Head of caudate nucleus (tissue), 42 donors: ENCODE results near the gene IL12A.
A peak's percentile ranks its signal among the peaks of the same experiment; 100 is the strongest.

Source experiments
- DNase-seq, 42 donors: peaks; one replicate each; pipeline versions ENCODE4 v3.0.0 to v3.0.0-alpha.2; 2020 to 2021; ENCODE audit warnings: mixed read lengths in 7 of 42
- intact Hi-C: fragments of 100-400 bp; cut with DNase I; formaldehyde crosslinking; loops from one replicate; pipeline ENCODE4 v1.15.0; 2022

The IL12A gene

GRCh38 chr3:160016972-160017371 is 28.3 kb downstream of the IL12A start:
- no peak for DNase-seq
- intact Hi-C loops: no loop called here

- intact Hi-C loops: no loop called here
- no peak for DNase-seq
Measured at GRCh38 chr3:160018959-160019358, 30.3 kb downstream of the IL12A start.

GRCh38 chr3:160020057-160020711 is 31.5 kb downstream of the IL12A start:
- intact Hi-C loops: no loop called here
- no peak for DNase-seq

- intact Hi-C loops: no loop called here
- no peak for DNase-seq
Measured at GRCh38 chr3:160022068-160022467, 33.4 kb downstream of the IL12A start.

- no peak for DNase-seq
- intact Hi-C loops: no loop called here
Measured at GRCh38 chr3:160023476-160023875, 34.8 kb downstream of the IL12A start.

GRCh38 chr3:160027541-160028195 is 39.0 kb downstream of the IL12A start:
- intact Hi-C loops: no loop called here
- no peak for DNase-seq

GRCh38 chr3:160035757-160036156 is 47.1 kb downstream of the IL12A start:
- DNase-seq: no peak
- intact Hi-C loops: no loop called here

GRCh38 chr3:160038862-160039562 is 50.4 kb downstream of the IL12A start:
- intact Hi-C loops: no loop called here

GRCh38 chr3:160040181-160040580 is 51.5 kb downstream of the IL12A start:
- no peak for DNase-seq
- intact Hi-C loops: no loop called here

More at GRCh38 chr3:160038862-160039562, 50.4 kb downstream of the IL12A start:
- DNase-seq: peak in 19 of 42 donors; percentile 2 to 46 (median 11)

GRCh38 chr3:160041465-160041864 is 52.8 kb downstream of the IL12A start:
- DNase-seq: no peak
- intact Hi-C loops: no loop called here

GRCh38 chr3:160044121-160044520 is 55.5 kb downstream of the IL12A start:
- no peak for DNase-seq
- intact Hi-C loops: no loop called here
